MM.1S (cell line): ENCODE results near the gene CD1C.

Source experiments
- DNase-seq: peaks from one replicate; pipeline ENCODE4 v3.0.0-alpha.2; 2015
- H2AFZ ChIP-seq: fragments of 300-600 bp; sonication (generic); 2 replicates; pipeline ENCODE4 v1.6.0; 2016; ENCODE audit warnings: antibody characterized with exemption, low read length
- H3F3A ChIP-seq: fragments of 300-600 bp; sonication (generic); 2 replicates; pipeline ENCODE4 v1.6.1; 2016; ENCODE audit warnings: mild to moderate bottlenecking, antibody characterized with exemption, low read length, moderate library complexity, mixed read lengths; ENCODE audit not compliant: insufficient read depth
- H3K27ac ChIP-seq: fragments of 300-600 bp; sonication (generic); 2 replicates; pipeline ENCODE4 v1.5.1; 2016; ENCODE audit warnings: mild to moderate bottlenecking, low read length
- H3K27me3 ChIP-seq: fragments of 300-600 bp; sonication (generic); replicated peaks from 2 replicates; pipeline ENCODE4 v1.6.0; 2016; ENCODE audit warnings: low read length; ENCODE audit not compliant: insufficient read depth
- H3K36me3 ChIP-seq: fragments of 300-600 bp; sonication (generic); replicated peaks from 2 replicates; pipeline ENCODE4 v1.6.1; 2016; ENCODE audit warnings: mild to moderate bottlenecking, low read length, mixed read lengths; ENCODE audit not compliant: insufficient read depth
- H3K4me1 ChIP-seq: fragments of 300-600 bp; sonication (generic); 2 replicates; pipeline ENCODE4 v1.6.1; 2016; ENCODE audit warnings: low read length, mixed read lengths
- H3K4me2 ChIP-seq: fragments of 300-600 bp; sonication (generic); 2 replicates; pipeline ENCODE4 v1.6.0; 2016; ENCODE audit warnings: low read depth, low read length
- H3K4me3 ChIP-seq: fragments of 300-600 bp; sonication (generic); 2 replicates; pipeline ENCODE4 v1.5.1; 2016; ENCODE audit warnings: low read length, mixed read lengths
- H3K79me2 ChIP-seq: fragments of 300-600 bp; sonication (generic); 2 replicates; pipeline ENCODE4 v1.6.1; 2016; ENCODE audit warnings: mixed run types, low read length, mixed read lengths
- H3K9ac ChIP-seq: fragments of 300-600 bp; sonication (generic); 2 replicates; pipeline ENCODE4 v1.6.1; 2016; ENCODE audit warnings: low read length, mixed read lengths
- H3K9me2 ChIP-seq: fragments of 300-600 bp; sonication (generic); replicated peaks from 2 replicates; pipeline ENCODE4 v1.6.1; 2016; ENCODE audit warnings: mild to moderate bottlenecking, low read length, mixed read lengths; ENCODE audit not compliant: insufficient read depth
- H3K9me3 ChIP-seq: fragments of 300-600 bp; sonication (generic); replicated peaks from 2 replicates; pipeline ENCODE4 v1.6.1; 2016; ENCODE audit warnings: mild to moderate bottlenecking, low read length, mixed read lengths; ENCODE audit not compliant: insufficient read depth
- H4K20me1 ChIP-seq: fragments of 300-600 bp; sonication (generic); 2 replicates; pipeline ENCODE4 v1.6.1; 2016; ENCODE audit warnings: mild to moderate bottlenecking, low read length, moderate library complexity, mixed read lengths; ENCODE audit not compliant: insufficient read depth
- EZH2 ChIP-seq: fragments of 300-600 bp; sonication (generic); optimal IDR thresholded peaks from 2 replicates; pipeline ENCODE3; 2017; ENCODE audit warnings: low read depth, mild to moderate bottlenecking, antibody characterized with exemption, low read length, mixed read lengths
- EZH2phosphoT487 ChIP-seq: fragments of 300-600 bp; sonication (generic); IDR thresholded peaks from 2 replicates; pipeline ENCODE4 v1.6.1; 2018; ENCODE audit warnings: antibody characterized with exemption, low read length
- TF ChIP-seq, protein P1 (sequence below): fragments of 300-600 bp; sonication (generic); IDR thresholded peaks from 2 replicates; pipeline ENCODE4 v1.5.1; 2016; ENCODE audit warnings: antibody characterized with exemption, low read length, mixed read lengths

CD1C gene

DNA sequence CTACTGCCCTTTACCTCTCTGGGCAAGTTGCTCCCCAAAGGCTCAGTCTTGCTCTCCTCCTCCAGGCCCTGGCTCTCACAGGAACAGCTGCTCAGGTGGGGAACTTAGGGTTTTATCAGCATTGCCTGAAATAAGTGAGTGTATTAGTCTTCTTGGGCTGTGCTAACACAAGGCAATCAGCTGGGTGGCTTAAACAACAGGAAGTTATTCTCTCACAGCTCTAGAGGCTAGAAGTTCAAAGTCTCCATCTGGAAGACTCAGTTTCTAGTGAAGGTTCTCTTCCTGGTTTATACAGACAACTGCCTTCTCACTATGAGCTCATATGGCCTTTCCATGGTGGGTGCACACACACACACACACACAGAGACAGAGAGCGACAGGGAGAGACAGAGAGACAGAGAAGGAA, 2.8 kb upstream of the CD1C start:
- TF ChIP-seq, protein P1, sequence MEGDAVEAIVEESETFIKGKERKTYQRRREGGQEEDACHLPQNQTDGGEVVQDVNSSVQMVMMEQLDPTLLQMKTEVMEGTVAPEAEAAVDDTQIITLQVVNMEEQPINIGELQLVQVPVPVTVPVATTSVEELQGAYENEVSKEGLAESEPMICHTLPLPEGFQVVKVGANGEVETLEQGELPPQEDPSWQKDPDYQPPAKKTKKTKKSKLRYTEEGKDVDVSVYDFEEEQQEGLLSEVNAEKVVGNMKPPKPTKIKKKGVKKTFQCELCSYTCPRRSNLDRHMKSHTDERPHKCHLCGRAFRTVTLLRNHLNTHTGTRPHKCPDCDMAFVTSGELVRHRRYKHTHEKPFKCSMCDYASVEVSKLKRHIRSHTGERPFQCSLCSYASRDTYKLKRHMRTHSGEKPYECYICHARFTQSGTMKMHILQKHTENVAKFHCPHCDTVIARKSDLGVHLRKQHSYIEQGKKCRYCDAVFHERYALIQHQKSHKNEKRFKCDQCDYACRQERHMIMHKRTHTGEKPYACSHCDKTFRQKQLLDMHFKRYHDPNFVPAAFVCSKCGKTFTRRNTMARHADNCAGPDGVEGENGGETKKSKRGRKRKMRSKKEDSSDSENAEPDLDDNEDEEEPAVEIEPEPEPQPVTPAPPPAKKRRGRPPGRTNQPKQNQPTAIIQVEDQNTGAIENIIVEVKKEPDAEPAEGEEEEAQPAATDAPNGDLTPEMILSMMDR, result no peak
- no peak for TF ChIP-seq EZH2phosphoT487
- no peak for TF ChIP-seq EZH2
- 0 out of 2 replicates have a peak, but pooled peaks cover 2% of the 10 kb centered on the region for H3K4me1 ChIP-seq
- no peak overlapping the region for H3K4me2 ChIP-seq
- H3K9me2 ChIP-seq, result no peaks in the 10 kb centered on the region
- no peak overlapping the region for H3K27ac ChIP-seq
- DNase-seq, result no peak
- no peaks in the 10 kb centered on the region for H3K36me3 ChIP-seq
- no peaks in the 10 kb centered on the region for H3K79me2 ChIP-seq
- no peak overlapping the region for H2AFZ ChIP-seq
- no peaks in the 10 kb centered on the region for H3K9me3 ChIP-seq
- no peaks in the 10 kb centered on the region for H4K20me1 ChIP-seq
- H3F3A ChIP-seq, result no peaks in the 10 kb centered on the region
- no peak overlapping the region for H3K9ac ChIP-seq
- H3K4me3 ChIP-seq, result no peak overlapping the region
- no peaks in the 10 kb centered on the region for H3K27me3 ChIP-seq

DNA sequence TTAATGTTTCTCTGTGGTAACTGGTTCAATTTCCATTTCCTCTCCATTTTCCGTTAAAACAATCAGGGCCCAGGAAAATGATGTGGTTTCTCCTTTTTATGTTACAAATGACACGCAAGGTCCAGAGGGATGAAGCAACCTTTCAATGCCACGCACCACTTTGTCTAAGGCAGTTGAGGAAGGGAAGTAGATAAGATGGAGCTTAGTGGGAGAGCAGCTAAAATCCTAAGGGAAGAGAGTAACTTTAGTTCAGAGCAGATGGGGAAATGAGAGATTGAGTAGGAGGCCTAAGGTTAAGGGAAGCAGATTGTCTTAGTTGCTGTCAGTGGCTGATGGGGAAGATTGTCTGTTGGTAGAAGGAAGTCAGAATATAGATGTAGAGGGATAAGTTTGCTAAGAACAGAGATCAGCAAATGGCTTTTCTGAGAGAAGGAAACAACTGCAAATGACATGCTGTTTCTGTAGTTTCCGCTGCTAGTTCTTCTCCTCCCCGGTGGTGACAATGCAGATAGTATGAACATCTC, 660 bp downstream of the CD1C start:
- Histone ChIP-seq H3K9me3 (no peaks in the 10 kb centered on the region), H3K9ac (no peak overlapping the region), H3K79me2 (no peaks in the 10 kb centered on the region), H4K20me1 (no peaks in the 10 kb centered on the region), H3K4me2 (no peak overlapping the region), H3F3A (no peaks in the 10 kb centered on the region), H3K9me2 (no peaks in the 10 kb centered on the region), H3K27ac (no peak overlapping the region), H2AFZ (no peak overlapping the region), H3K27me3 (no peaks in the 10 kb centered on the region), H3K36me3 (no peaks in the 10 kb centered on the region), H3K4me1 (0 out of 2 replicates have a peak, but pooled peaks cover under 1% of the 10 kb centered on the region), H3K4me3 (no peak overlapping the region)
- DNase-seq, result no peak
- TF ChIP-seq EZH2phosphoT487, result no peak
- TF ChIP-seq, protein P1, result no peak
- no peak for TF ChIP-seq EZH2

DNA sequence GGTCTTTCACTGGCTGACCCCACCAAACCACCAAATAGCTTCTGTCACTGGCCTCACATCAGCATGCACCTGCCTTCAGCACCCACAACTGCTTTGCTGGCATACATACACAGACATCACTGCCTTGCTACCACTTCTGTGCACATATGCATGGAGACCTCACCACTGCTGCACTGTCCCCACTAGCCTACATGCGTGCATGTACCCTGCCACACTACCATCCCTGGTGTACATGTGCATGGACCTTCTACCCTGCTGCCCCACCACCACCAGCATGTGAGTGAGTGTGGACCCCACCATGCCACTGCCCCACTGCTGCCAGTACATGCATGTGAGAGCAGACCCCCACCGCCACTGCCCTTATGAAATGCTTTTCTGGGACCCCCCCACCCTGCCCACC, 6.1 kb downstream of the CD1C start:
- Histone ChIP-seq H3K9me2 (no peaks in the 10 kb centered on the region), H3F3A (no peaks in the 10 kb centered on the region), H3K79me2 (no peaks in the 10 kb centered on the region), H4K20me1 (no peaks in the 10 kb centered on the region), H3K9me3 (no peaks in the 10 kb centered on the region), H3K9ac (no peak overlapping the region), H3K27ac (no peak overlapping the region), H3K36me3 (no peaks in the 10 kb centered on the region), H3K4me2 (no peak overlapping the region), H3K4me3 (no peak overlapping the region), H3K4me1 (no peaks in the 10 kb centered on the region), H3K27me3 (no peaks in the 10 kb centered on the region), H2AFZ (no peak overlapping the region)
- TF ChIP-seq, protein P1, result no peak
- no peak for TF ChIP-seq EZH2
- TF ChIP-seq EZH2phosphoT487, result no peak
- no peak for DNase-seq
